COLO668 (cell line): Measurements from ENCODE around the gene APOA5.
A peak's percentile ranks its signal among the peaks of the same experiment; 100 is the strongest.
"Not testable (repeated sequence)": the region's sequence is repeated elsewhere in the genome, so short reads cannot be mapped to it uniquely, and the experiment has no call there.

Experiments used
- DNase-seq: peaks from one replicate; lab custom pipeline; 2025; ENCODE audit not compliant: unreplicated experiment; lab: John Stamatoyannopoulos, UW

Gene APOA5

GRCh38 chr11:116801662-116802061 is 10.0 kb upstream of the APOA5 start:
- DNase-seq: not testable (repeated sequence)

DNA sequence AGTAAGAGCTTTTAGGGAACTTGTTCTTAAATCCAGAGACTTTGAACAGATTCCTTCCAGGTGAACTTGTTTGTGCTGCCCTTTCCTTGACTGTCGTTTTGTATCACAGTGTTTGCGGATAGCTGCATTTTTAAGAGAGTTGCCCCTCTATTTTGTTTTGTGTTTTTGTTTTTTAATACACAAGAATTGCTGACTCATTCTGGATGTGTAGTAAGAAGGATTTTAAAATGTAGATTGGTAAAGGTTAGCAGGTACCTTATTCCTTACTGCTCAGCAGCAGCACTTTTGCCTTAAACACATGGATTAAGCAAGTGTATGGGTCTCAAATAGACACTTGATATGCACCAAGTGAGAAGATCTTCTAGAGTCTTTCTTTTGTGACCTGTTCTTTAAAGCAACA is 8.9 kb upstream of the APOA5 start:
- no peak for DNase-seq

- DNase-seq: no peak
Measured at GRCh38 chr11:116798368-116798767, 6.7 kb upstream of the APOA5 start.

DNA sequence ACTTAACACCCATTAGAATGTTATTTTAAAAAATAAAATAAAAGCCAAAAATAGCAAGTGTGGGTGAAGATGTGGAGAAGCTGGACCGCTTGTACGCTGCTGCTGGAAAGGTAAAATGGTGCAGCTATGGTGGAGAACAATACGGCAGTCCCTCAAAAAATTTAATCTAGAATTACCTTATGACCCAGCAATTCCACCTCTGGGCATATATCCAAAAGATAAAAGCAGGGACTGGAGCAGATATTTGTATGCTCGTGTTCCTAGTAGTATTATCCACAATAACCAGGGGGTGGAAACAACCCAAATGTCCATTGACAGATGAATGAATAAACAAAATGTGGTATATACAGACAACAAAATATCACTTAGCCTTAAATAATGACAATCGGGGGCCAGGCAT is 6.1 kb upstream of the APOA5 start:
- DNase-seq: no peak

DNA sequence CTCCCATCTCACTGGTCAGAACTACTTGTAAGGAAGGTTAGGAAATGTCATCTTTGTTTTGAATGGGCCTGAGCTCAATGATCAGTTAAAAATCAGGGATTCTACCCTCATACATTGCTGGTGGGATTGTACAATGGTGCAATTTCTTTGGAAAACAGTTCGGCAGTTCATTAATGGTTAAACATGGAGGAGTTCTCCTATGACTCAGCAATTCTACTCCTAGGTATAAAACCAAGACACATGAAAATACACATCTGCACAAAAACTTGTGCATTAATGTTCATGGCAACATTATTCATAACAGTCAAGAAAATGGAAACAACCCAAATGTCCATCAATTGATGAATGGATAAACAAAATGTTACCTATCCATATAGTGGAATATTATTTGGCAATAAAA is 4.9 kb upstream of the APOA5 start:
- no peak for DNase-seq

- no peak for DNase-seq
Measured at GRCh38 chr11:116794851-116795250, 3.2 kb upstream of the APOA5 start.

DNA sequence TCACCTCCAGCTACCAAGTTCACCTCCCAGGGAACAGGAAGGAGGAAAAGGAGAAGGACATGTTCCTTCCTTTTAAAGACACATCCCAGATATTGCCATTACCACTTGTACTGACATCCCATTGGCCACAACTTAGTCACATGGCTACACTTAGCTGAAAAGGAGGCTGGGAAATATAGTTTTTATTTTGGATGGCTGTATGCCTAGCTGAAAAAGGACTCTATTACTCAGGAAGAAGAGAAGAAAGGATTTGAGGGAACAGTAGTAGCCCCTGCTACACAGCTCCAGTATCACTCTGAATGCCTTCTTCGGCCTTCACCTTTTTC is 2.1 kb upstream of the APOA5 start:
- no peak for DNase-seq

DNA sequence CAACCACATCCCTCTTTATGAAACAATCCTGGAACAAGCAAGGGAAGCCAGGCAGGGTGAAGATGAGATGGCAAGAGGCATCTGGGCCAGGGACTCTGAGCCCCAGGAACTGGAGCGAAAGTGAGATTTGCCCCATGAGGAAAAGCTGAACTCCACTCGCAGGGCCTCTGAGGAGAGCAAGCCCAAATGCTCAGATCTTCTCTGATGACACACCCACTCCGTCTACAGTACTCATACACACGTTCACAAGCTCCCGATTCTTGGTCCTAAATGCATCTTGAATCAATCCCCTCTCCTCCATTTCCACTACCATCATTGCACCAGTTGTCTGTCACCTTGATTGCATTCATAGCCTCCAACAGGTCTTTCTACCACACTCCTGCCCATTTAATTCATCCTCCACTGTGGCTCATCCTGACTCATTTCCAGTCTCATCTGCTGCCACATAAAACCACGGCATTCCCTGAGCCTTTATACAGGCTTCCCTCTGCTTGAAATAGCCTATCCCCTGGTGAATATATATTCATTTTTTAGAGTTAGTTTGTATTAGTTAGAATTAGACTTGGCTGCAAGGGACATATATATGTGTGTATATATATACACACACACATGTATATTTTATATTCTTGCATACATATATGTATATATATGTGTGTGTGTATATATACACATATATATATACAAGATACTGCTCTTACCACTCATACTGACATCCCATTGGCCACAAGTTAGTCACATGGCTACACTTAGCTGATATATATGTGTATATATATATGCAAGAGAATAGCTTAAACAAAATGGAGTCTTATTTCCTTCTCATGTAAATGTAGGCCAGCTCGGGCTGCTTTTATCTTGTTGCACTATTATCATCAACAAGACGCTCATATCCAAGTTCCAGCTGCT is 1.4 kb upstream of the APOA5 start:
- DNase-seq: no peak

DNA sequence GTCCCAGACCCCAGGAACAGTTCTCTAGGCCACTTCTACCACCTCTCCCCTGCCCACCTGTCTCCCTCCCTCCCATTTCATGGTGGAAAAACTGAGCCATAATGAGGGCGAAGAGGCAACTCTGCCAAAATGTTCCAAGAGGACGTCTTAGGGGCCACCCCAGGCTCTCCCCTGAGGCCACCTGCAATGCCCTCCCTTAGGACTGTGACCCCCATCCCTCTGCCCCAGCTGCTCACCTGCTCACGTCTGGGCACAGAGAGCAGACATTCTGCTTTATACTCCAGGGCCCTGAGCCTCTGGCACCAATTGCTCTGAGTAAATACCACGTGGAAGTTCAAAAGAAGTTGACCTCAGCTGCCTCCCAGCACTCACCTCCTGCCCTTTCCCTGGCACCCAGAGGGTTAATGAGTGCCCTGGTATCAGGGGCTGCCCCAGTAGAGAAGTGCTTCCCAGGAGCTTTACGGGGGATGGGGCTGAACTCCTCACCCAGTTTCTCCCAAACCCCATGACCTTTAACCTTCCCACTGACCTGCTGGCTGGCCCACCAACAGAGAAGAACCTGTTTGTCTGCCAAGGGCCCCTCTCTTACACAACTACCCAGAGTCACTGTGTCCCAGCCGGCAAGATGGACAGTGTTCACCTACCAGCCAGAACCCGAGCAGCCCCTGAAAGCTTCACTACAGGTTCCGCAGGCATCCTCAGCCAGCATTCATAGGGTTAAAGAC is 627 bp upstream of the APOA5 start:
- no peak for DNase-seq

GRCh38 chr11:116791002-116791812 is 472 bp downstream of the APOA5 start:
- DNase-seq: peak; percentile 68

- DNase-seq: no peak
Measured at GRCh38 chr11:116790167-116791001, 1.3 kb downstream of the APOA5 start.

- no peak for DNase-seq
Measured at GRCh38 chr11:116788975-116789374, 2.7 kb downstream of the APOA5 start.

GRCh38 chr11:116788534-116788933 is 3.1 kb downstream of the APOA5 start:
- no peak for DNase-seq

DNA sequence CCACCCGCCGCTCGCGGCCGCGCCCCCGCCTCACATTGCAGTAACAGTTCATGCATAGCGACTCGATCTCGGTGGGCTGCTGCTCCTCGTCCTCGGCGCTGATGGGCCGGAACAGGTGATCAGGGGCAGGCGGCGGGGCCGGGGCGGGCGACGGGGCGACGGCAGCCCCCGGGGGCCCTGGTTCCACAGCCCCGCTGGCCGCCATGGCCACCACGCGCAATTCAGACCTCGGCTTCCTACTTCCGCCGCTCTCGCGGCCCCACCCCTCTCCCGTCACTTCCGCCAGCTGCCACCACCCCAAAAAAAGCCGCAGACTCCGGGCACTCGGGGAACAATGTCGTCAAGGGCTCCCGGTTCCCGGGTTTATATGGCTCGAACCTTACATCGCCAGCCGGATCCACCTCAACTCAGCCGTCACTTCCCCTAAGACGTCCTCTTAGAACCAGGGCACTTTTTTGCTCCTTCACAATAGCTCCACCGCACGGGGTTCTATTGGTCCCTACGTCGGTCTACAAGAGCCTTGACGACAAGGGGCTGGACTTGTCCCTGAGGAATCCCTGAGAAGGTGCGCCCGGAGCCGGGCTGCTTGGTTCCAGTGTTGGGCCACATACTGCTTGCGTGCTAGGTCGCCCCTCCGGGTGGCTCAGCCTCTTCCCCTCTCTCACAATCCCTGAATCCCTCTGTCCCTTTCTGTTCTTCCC is 3.7 kb downstream of the APOA5 start, which contains the start of gene ZPR1:
Gene ZPR1, minus strand, starts transcription at position 238 of the 701 bp plus-strand sequence. Its CDS starts 33 bp downstream, at position 205.
- peak; percentile 75 for DNase-seq

DNA sequence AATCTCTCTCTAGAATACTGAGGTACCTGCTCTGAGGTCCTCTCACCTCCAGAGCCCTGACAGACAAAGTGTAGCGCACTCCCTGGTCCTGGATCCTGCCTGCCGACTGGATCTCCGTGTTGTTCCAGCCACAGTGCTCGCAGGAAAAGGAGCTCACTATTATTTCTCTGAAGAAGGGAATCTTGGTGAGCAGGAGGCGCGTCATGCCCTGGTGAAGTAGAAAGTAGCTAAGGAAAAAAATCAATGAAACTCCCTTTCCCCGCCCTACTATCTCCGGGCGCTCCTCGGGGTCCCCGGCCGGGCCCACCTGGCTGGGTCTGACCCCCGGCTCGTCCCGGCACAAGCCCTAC is 4.3 kb downstream of the APOA5 start:
- no peak for DNase-seq

GRCh38 chr11:116786966-116787365 is 4.7 kb downstream of the APOA5 start:
- DNase-seq: no peak

GRCh38 chr11:116786326-116786725 is 5.4 kb downstream of the APOA5 start:
- DNase-seq: no peak

GRCh38 chr11:116782728-116783127 is 9.0 kb downstream of the APOA5 start:
- DNase-seq: no peak

GRCh38 chr11:116778556-116778955 is 13.1 kb downstream of the APOA5 start:
- DNase-seq: no peak

- DNase-seq: no peak
Measured at GRCh38 chr11:116777056-116777455, 14.6 kb downstream of the APOA5 start.
